ENCODE data around the gene VEGFC.

VEGFC gene

DNA sequence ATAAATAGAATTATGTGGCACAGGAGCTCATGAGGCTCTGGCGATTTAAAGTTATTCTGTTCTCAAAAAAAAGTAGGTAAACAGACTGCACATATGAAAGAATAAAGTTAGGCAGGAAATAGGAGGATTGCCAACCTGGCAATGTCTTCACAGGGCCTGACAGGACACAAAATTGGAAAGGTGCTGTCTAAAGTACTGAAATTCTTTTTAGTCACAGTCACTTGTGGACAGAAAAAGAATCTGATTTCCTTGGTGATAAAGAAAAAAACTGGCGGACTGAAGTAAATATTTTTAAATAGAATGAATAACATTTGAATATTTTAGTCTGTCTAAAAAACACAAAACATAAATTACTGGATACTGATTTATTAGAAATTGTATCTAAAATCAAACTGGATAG, 124.4 kb downstream of the VEGFC start:
- DNase-seq, result no peak

DNA sequence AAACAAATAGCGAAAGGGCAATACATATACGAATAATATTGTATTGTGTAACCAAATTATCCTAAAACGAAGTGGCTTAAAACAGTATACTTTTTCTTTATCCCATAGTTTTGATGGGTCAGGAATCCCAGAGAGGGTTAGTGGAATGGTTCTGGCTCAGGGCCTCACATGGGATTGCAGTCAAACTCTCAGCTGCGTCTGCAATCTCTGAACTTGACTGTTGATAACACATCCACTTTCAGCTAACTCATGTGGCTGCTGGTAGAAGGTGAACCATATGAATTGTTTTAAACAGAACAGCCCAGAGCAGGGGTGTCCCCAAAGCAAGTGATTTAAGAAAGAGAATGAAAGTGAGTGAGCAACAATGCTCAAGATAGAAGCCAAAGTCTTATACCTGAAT, 127.8 kb downstream of the VEGFC start:
- no peak for DNase-seq

DNA sequence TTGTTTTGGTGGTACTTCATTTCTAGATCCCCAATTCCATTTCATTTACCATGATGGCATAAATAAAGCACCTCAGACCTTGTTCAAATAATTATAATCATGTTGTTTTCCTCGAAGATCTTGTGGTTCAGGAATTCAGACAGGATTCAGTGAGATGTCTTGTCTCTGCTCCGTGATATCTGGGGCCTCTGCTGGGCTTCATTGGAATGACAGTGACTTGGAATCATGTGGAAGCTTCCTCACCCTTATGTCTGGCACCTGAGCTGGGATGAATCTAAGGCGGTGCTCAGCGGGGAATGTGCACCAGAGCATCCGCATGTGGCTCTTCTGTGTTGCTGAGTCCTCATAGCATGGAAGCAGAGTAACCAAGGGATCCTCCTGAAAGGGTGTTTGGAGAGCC, 132.2 kb downstream of the VEGFC start:
- DNase-seq, result no peak

DNA sequence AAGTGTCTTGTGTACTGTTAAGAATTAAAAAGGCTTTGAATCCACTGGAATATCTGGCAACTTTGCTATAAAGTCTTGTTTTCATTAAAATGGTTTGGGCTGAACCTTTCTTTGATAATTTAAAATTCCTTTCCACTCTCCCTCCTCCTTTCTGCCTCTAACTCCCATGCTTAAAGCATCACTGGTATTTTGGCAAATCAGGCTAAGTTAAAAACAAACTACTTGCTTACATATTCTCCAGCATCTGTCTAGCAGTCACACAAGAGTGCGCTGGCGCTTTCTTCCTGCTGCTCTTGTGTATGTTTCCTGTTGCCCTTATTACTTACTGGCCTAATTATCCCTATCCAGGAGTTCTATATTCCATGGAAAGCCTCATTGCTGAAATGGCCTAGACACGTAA, 136.6 kb downstream of the VEGFC start:
- no peak for DNase-seq

DNA sequence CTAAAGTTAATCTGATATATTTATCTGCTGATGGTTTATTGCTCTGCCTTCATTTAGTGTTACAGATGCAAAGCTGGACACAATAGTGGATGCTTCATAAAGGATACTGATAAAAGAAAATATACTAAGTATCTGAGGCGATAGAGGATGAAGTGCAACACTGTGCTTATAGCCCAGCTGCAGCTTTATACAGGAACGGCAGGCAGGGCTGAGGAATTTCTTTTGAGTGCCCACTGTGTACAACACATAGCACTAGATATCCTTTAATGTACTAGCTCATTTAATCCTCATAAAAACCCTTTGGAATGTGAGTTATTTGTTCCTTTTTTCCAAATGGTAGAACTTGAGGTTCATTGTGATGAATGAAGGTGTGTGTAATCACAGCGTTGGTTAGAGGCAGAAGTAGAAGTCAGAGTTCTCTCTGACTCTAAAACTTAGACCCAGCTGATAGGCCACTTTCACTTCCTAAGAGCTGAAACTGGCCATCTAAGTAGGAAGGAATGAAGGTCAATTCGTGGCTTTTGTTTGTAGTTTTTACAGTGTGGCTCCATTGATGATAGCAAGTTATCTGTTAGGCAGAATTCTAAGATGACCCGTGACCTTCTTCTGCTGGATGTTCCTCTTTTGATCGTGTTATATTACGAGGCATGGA, 138.0 kb downstream of the VEGFC start:
- no peak for DNase-seq

DNA sequence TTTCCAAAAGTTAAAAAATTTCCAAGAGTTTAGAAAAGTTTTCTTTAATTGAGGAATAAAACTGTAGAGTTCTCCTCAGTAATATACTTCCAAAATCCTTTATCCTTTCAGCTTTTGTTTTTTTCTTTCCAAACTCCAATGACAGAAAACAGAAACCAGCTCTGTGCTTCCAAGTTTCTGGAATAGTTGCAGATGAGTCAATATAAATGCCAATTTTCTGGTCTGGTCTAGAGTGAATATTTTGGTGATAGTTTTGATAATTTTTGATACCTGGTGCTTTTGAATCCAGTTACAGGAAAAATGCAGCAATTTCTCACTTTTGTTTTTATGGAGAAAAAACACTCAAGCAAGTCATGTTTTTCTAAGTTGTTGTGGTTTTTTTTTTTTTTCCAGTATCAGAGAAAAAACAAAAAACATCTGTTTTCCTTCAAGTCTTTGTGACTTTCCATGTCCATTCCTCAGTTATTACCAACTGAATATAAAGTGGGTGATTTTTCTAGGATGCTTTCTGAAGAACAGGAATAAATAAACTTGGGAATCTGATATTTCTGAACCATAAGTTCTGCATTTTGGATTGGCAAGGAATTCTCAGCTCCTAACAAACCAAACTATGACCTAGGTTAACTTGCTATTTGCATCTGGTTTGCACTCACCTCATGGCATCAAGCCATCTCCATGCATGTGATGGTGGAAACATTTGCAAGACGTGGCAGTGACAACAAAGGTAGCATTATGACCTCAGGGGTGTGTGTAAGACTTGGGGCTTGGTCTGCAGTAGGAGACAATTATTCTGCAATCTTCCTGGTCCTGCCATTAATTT, 139.1 kb downstream of the VEGFC start:
- DNase-seq, result no peak

DNA sequence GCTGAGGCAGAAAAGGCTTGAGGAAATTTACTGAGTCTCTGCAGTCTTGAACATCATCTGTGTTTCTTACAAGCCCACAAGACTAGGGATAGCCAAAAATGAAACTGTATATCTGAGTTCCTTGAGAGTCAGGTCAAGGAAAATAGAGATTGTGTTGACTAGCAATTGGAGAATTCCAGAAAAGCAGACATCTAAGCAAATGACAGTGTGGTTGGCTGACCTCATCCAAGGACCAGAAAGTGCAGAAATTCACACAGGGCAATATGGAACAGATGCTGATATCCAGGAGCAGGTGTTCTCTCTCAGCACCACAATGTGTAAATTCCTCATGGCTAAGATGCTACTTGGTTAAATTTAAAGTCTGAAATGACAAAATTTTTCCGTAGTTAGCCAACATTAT, 146.4 kb downstream of the VEGFC start:
- no peak for DNase-seq

DNA sequence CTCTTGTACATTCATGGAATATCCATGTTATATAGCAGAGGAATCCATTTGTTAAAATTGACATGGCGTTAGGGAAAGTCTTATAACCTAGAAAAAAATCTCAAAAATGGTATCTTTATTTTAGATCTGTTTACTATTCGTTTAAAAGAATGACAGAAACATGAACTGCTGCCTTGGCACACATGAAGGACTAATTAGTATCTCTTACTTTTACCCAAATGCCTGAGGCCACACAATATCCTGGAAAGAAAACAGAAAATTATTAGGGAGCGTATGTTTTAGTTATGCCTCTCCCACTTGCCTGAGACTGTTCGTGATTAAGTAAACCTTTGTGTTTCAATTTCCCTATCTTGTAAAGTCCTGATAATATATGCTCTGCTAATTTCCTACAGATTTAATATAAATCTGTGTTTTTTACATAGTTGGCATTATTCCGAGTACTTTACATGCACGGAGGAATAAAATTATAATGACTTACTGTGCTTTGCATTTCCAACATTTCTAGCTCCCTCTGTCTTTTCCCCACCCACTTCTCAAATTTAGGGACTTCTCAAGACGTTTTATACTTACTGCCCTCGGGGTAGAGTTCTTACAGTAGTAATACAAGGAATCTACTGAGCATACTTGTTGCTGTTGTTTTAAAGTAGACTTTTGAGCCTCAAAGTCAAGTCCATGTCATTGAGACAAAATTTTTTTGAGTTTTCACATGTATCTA, 147.3 kb downstream of the VEGFC start:
- DNase-seq, result no peak

DNA sequence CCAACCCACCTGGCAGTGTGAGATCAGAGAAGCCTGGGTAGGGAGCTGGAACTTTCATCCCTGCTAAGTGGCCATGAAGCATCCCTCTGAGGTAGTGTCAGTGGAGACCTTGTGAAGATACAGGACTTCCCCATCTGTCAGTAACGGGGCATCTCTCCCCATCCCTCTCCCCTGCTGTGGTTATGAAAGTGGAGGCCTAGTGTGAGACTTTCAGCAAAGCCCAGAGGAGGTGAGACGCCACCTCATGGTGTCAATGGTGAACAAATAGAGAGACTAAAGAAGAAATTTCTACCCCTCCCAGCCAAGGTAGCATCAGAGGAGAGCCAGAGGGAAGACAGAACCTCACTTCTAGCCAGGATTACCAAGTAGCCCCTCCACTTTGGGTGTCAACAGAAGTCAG, 150.2 kb downstream of the VEGFC start:
- DNase-seq, result no peak

DNA sequence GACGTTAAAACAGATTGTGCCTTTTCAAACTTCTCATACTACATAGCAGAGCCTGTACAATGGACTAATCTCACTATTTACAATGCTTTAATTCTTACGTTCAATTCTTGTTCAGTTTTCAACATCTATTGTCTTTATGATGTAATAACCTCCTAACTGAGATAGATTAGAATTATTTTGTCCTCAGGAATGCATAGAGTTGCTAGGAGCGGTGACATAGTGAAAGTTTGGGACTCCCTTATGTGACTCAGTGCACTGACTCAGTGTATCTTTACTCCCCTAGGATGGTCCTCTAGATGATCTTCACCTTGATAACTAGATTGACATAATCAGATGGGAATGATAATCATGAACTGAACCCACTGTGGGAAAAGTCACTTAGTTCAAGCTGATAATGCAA, 151.5 kb downstream of the VEGFC start:
- no peak for DNase-seq

DNA sequence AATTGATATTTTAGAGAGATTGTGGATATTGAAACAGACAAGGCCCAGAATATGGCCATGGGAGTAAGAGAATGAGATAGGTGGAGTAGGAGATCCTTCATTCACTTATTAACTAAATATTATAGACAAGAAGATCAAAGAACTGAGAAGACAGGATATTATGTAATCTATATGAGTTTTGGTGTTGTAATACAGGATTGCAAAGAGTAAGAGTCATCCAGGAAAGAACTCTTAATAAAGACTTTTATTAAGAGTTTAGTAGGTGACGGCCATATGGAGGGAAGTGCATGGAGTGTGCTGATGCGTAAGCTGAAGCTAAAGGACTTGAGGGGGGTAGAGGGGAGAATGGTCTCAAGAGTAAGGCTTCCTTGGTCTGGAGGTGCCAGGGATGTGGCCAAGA, 153.7 kb downstream of the VEGFC start:
- DNase-seq, result no peak

DNA sequence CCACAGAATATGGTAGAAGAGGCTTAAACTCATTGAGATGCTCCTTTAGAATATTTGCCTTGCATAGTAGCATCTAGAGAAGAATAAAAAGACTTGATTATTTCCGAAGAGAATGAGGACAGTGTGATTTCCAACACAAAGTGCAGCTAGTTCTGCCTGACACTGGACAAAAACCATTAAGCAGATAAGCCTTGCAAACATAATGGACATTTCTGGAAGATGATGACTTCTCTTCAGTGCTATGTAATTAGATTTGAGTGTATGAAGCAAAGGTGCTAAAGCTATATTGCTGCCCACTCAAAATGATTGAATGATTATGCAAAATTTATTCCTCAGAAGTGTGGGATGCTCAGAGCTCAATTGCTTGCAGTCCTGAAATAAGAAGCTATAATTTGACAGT, 156.4 kb downstream of the VEGFC start:
- DNase-seq, result no peak

DNA sequence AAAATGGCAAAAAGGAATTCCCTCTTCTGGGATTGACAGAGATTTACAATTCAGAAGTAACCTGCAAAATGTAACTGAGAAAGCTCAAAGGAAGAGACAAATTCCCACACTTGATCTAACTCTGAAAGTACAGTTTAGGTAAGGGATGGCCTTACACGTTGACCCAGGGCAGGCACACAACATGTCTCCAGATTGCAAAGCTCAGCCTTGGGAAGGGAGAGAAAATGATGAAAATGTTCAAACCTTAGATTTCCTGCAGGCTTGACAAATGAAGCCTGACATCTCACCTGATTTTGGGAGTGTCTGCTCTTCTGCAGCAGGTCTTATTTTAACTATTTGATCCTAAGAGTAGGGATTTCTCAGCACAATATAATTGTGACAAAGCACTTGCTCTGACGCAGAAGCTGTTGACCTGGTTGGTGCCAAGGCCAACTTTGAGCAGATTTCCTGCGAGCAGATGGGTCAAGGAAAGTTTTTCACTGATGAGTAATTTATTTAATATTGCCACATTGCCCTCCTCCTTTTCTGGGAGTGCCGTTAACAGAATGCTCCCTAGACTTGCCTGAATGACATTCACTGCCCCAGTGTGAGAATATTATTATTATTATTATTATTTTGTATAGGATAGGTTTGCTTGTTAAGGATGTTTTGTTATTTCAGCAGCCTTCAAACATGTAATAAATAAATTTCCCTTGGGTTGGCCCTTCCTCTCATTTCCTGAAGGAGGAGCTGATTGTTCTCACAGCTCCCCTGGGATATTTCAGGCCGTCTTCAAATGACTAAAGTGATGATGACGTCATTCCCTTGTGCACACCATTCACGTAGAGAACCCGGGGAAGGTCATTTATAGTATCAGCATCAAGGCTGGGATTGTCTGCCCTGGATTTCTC, 157.1 kb downstream of the VEGFC start:
- no peak for DNase-seq

All from activated T-cell treated with anti-CD3 and anti-CD28 coated beads, Interleukin-2, amount 50 U/mL, for 1 hour (primary cell).